H1 (cell line): Measurements from ENCODE around the gene EGF. TPM values are rescaled to one million over a fixed set of nuclear protein-coding genes. Genes with fewer than 3 reads are reported as not detected.
A peak's percentile ranks its signal among the peaks of the same experiment; 100 is the strongest.

Experiments
- CTCF ChIA-PET: fragments of 300-600 bp; sonication (Branson Sonifier 250); formaldehyde crosslinking; loops from one replicate; lab custom pipeline; 2021; ENCODE audit not compliant: partially characterized antibody; lab: Charles Lee
- POLR2A ChIA-PET: fragments of 300-600 bp; sonication (Branson Sonifier 250); formaldehyde crosslinking; loops from one replicate; lab custom pipeline; 2021; ENCODE audit warnings: inconsistent platforms; ENCODE audit not compliant: partially characterized antibody; lab: Charles Lee
- DNase-seq, 2 experiments: peaks; one replicate each; pipeline versions ENCODE4 v3.0.0 to v3.0.0-alpha.2; 2010 to 2022; ENCODE audit warnings: low spot score in 2 of 2, low read depth in 1 of 2, mixed read lengths in 1 of 2
- FAIRE-seq: peaks from 2 replicates; lab custom pipeline; 2011; peaks lifted over from hg19 to GRCh38; lab: Jason Lieb, UNC
- H2AFZ ChIP-seq: 2 replicates; pipeline ENCODE4 v1.8.1; 2012; ENCODE audit warnings: low read length, inconsistent platforms
- H2AK5ac ChIP-seq: 2 replicates; pipeline ENCODE4 v1.6.1; 2013; ENCODE audit warnings: low read depth, low read length
- H2BK120ac ChIP-seq: replicated peaks from 2 replicates; pipeline ENCODE3; 2013; ENCODE audit warnings: low read depth, low read length, inconsistent platforms
- H2BK12ac ChIP-seq: 2 replicates; pipeline ENCODE4 v1.6.1; 2013; ENCODE audit warnings: low read depth, low read length
- H2BK15ac ChIP-seq: 2 replicates; pipeline ENCODE4 v1.6.1; 2013; ENCODE audit warnings: low read length
- H2BK20ac ChIP-seq: 2 replicates; pipeline ENCODE4 v1.6.1; 2013; ENCODE audit warnings: low read length
- H2BK5ac ChIP-seq: 2 replicates; pipeline ENCODE4 v1.6.1; 2013; ENCODE audit warnings: low read depth, low read length
- H3K14ac ChIP-seq: 2 replicates; pipeline ENCODE4 v1.6.1; 2013; ENCODE audit warnings: inconsistent platforms; ENCODE audit not compliant: insufficient read length
- H3K18ac ChIP-seq: 2 replicates; pipeline ENCODE4 v1.6.1; 2013; ENCODE audit warnings: low read length; ENCODE audit errors: extremely low read depth
- H3K23ac ChIP-seq: 2 replicates; pipeline ENCODE4 v1.6.1; 2013; ENCODE audit warnings: inconsistent platforms; ENCODE audit not compliant: insufficient read length
- H3K23me2 ChIP-seq: 2 replicates; pipeline ENCODE4 v1.6.1; 2013; ENCODE audit warnings: low read depth, low read length
- H3K27ac ChIP-seq: 2 replicates; pipeline ENCODE4 v1.6.1; 2011; ENCODE audit warnings: low read depth, low read length, inconsistent platforms
- H3K27me3 ChIP-seq, 4 experiments: replicated peaks in 1 of 4; 1 replicate in 1 of 4; 2 replicates in 3 of 4; pipeline versions ENCODE4 v1.6.1 to v1.8.1; 2011 to 2013; ENCODE audit warnings: low read length in 3 of 4, mild to moderate bottlenecking in 3 of 4, inconsistent platforms in 2 of 4, mixed read lengths in 2 of 4, moderate library complexity in 1 of 4; ENCODE audit not compliant: control insufficient read depth in 3 of 4, insufficient read depth in 3 of 4; ENCODE audit errors: extremely low read depth in 1 of 4
- H3K36me3 ChIP-seq, 4 experiments: 2 replicates each; pipeline versions ENCODE4 v1.6.1 to v1.8.1; 2011 to 2013; ENCODE audit warnings: mild to moderate bottlenecking in 4 of 4, low read length in 3 of 4, moderate library complexity in 2 of 4, control low read depth in 1 of 4, inconsistent platforms in 1 of 4; ENCODE audit not compliant: insufficient read depth in 4 of 4, control insufficient read depth in 2 of 4
- H3K4ac ChIP-seq: replicated peaks from 2 replicates; pipeline ENCODE3; 2013; ENCODE audit warnings: low read length, low read depth, mixed read lengths, inconsistent platforms; ENCODE audit not compliant: insufficient read length
- H3K4me1 ChIP-seq, 4 experiments: replicated peaks in 1 of 4; 1 replicate in 1 of 4; 2 replicates in 3 of 4; pipeline versions ENCODE4 v1.6.1 to v1.8.1; 2011 to 2013; ENCODE audit warnings: low read length in 3 of 4, inconsistent platforms in 2 of 4, mixed read lengths in 1 of 4; ENCODE audit not compliant: insufficient read depth in 4 of 4, control insufficient read depth in 3 of 4
- H3K4me2 ChIP-seq, 2 experiments: 2 replicates each; pipeline versions ENCODE4 v1.6.1 to v1.8.1; 2011 to 2013; ENCODE audit warnings: low read depth in 2 of 2, low read length in 2 of 2, control low read depth in 1 of 2, inconsistent platforms in 1 of 2, mild to moderate bottlenecking in 1 of 2; ENCODE audit not compliant: insufficient read depth in 1 of 2
- H3K4me3 ChIP-seq, 4 experiments: fragments of 200-600, 300-600 bp in 1 of 4; sonication (generic), shearing (Covaris generic), sonication (Bioruptor Twin) in 1 of 4; 2 replicates each; pipeline versions ENCODE4 v1.5.1 to v1.8.1; 2011 to 2016; ENCODE audit warnings: low read length in 4 of 4, low read depth in 3 of 4, control low read depth in 2 of 4, inconsistent platforms in 2 of 4, mild to moderate bottlenecking in 2 of 4, mixed read lengths in 1 of 4, moderate library complexity in 1 of 4; ENCODE audit not compliant: insufficient read depth in 2 of 4; ENCODE audit errors: extremely low read depth in 1 of 4
- H3K56ac ChIP-seq: replicated peaks from 2 replicates; pipeline ENCODE3; 2013; ENCODE audit warnings: low read depth, mild to moderate bottlenecking, mixed read lengths, low read length, inconsistent platforms; ENCODE audit not compliant: insufficient read length
- H3K79me1 ChIP-seq: 2 replicates; pipeline ENCODE4 v1.6.1; 2013; ENCODE audit warnings: low read depth, low read length, control low read depth
- H3K79me2 ChIP-seq, 2 experiments: 2 replicates each; pipeline versions ENCODE4 v1.6.1 to v1.8.1; 2012 to 2013; ENCODE audit warnings: low read length in 2 of 2, mild to moderate bottlenecking in 2 of 2, inconsistent platforms in 1 of 2; ENCODE audit not compliant: insufficient read depth in 2 of 2, control insufficient read depth in 1 of 2
- H3K9ac ChIP-seq, 4 experiments: replicated peaks in 1 of 4; 1 replicate in 1 of 4; 2 replicates in 3 of 4; pipeline versions ENCODE4 v1.6.1 to v1.8.1; 2011 to 2013; ENCODE audit warnings: low read depth in 3 of 4, low read length in 3 of 4, control low read depth in 2 of 4, mild to moderate bottlenecking in 2 of 4, moderate library complexity in 2 of 4, inconsistent platforms in 1 of 4; ENCODE audit errors: extremely low read depth in 1 of 4
- H3K9me3 ChIP-seq, 2 experiments: 2 replicates each; pipeline versions ENCODE4 v1.6.1 to v1.8.1; 2012 to 2013; ENCODE audit warnings: mild to moderate bottlenecking in 2 of 2, moderate library complexity in 2 of 2, control low read depth in 1 of 2, inconsistent platforms in 1 of 2, low read depth in 1 of 2, low read length in 1 of 2, mixed read lengths in 1 of 2; ENCODE audit not compliant: insufficient read depth in 2 of 2
- H4K20me1 ChIP-seq, 2 experiments: replicated peaks in 1 of 2; 2 replicates each; pipeline versions ENCODE3 to v1.8.1; 2011 to 2013; ENCODE audit warnings: inconsistent platforms in 2 of 2, low read length in 2 of 2, mild to moderate bottlenecking in 1 of 2; ENCODE audit not compliant: insufficient read depth in 2 of 2, control insufficient read depth in 1 of 2
- H4K5ac ChIP-seq: 2 replicates; pipeline ENCODE4 v1.6.1; 2013; ENCODE audit warnings: low read length, low read depth, mixed read lengths, inconsistent platforms; ENCODE audit not compliant: insufficient read length
- H4K8ac ChIP-seq: 2 replicates; pipeline ENCODE4 v1.8.0; 2013; ENCODE audit warnings: mild to moderate bottlenecking, moderate library complexity, low read length, inconsistent platforms; ENCODE audit not compliant: insufficient read depth; ENCODE audit errors: extremely low read depth
- H4K91ac ChIP-seq: replicated peaks from 2 replicates; pipeline ENCODE3; 2013; ENCODE audit warnings: low read length, mixed read lengths, inconsistent platforms; ENCODE audit not compliant: insufficient read length
- CBX8 ChIP-seq: fragments of 300-800, 300-1000 bp; sonication (generic); IDR thresholded peaks from 2 replicates; pipeline ENCODE4 v1.7.1; 2016; ENCODE audit warnings: low read depth, low read length, borderline replicate concordance
- CTCF ChIP-seq, 3 experiments: IDR thresholded peaks; 1 replicate in 2 of 3; 2 replicates in 1 of 3; pipeline versions ENCODE4 v1.5.1 to v1.6.1; 2011; ENCODE audit warnings: low read length in 3 of 3, mild to moderate bottlenecking in 3 of 3, inconsistent platforms in 2 of 3, low read depth in 1 of 3, moderate library complexity in 1 of 3; ENCODE audit not compliant: insufficient read depth in 1 of 3; ENCODE audit errors: control extremely low read depth in 1 of 3
- polyA plus RNA-seq, 7 experiments: library from polyadenylated mRNA; depleted of rRNA in 3 of 7; stranded (reverse) in 5 of 7; unstranded in 2 of 7; fragments of >200 nt in 5 of 7; fragments of 200-250 nt in 2 of 7; gene quantifications; 1 replicate in 5 of 7; 2 replicates in 1 of 7; 4 replicates in 1 of 7; pipeline versions ENCODE4 v1.2.1 to v1.2.3, GENCODE V29; 2011 to 2013; ENCODE audit warnings: missing spikeins in 2 of 7, mixed read lengths in 2 of 7
- total RNA-seq: library from RNA; stranded (reverse); fragmentation: NEBNext Ultra II Directional; extraction: Animal tissue kit (Norgen Biotek cat#: 25700); gene quantifications from 2 replicates; pipeline ENCODE4 v1.2.1, GENCODE V29; 2021

The EGF gene
- total and polyA plus RNA-seq, 2 of the 8 experiments (the other 6 are each of a cell fraction or from before 2014, with no cell fraction given), result 1.5 to 2.6 TPM

- H3K18ac ChIP-seq, result no peak overlapping the region
- H3K79me2 ChIP-seq, result no peaks in the 10 kb centered on the region
- no peak overlapping the region for H2BK15ac ChIP-seq
- H3K56ac ChIP-seq, result no peak overlapping the region
- H2BK5ac ChIP-seq, result no peak overlapping the region
- POLR2A ChIA-PET, result interaction anchor here (0.5 kb wide), 1 partner anchor 18 kb away, joined by 3 read pairs; no protein-coding TSS in a partner anchor
- no peak overlapping the region for H2BK12ac ChIP-seq
- DNase-seq, result no peak
- FAIRE-seq, result no peak
- no peak overlapping the region for H2AFZ ChIP-seq
- H4K20me1 ChIP-seq, result no peaks in the 10 kb centered on the region
- peak in 1 of 3 experiments; percentile 37; a peak in 1 of 4 replicates for TF ChIP-seq CTCF (IDR thresholded peaks at IDR 0.05; ENCODE audit: control extremely low read depth in 1 of 3, insufficient read depth in 1 of 3, low read depth in 1 of 3, low read length in 3 of 3)
- TF ChIP-seq CBX8, result no peak
- no peaks in the 10 kb centered on the region for H3K27me3 ChIP-seq
- H3K4me2 ChIP-seq, result no peak overlapping the region
- no peaks in the 10 kb centered on the region for H3K79me1 ChIP-seq
- H3K14ac ChIP-seq, result no peak overlapping the region
- H2AK5ac ChIP-seq, result no peak overlapping the region
- no peak overlapping the region for H4K91ac ChIP-seq
- H4K5ac ChIP-seq, result no peak overlapping the region
- H3K9ac ChIP-seq, result no peak overlapping the region
- CTCF ChIA-PET, result interaction anchor here (1.4 to 2.3 kb wide), 3 partner anchors 10 to 17 kb away, joined by 5 to 7 read pairs (median 6); no protein-coding TSS in a partner anchor
- H2BK120ac ChIP-seq, result no peak overlapping the region
- H3K23me2 ChIP-seq, result no peaks in the 10 kb centered on the region
- no peak overlapping the region for H2BK20ac ChIP-seq
- peaks cover 0 to 3% (median 0%) of the 10 kb centered on the region in 4 experiments; a peak in 1 of 7 replicates for H3K4me1 ChIP-seq
- no peak overlapping the region for H3K23ac ChIP-seq
- no peak overlapping the region for H4K8ac ChIP-seq
- no peaks in the 10 kb centered on the region for H3K36me3 ChIP-seq
- H3K4ac ChIP-seq, result no peak overlapping the region
- no peaks in the 10 kb centered on the region for H3K9me3 ChIP-seq
- no peak overlapping the region for H3K4me3 ChIP-seq
- H3K27ac ChIP-seq, result no peak overlapping the region
Measured at GRCh38 chr4:109864134-109864533, 48.5 kb upstream of the EGF start.
